ENCODE data around the gene SNRPA.
"Not testable (repeated sequence)": the region's sequence is repeated elsewhere in the genome, so short reads cannot be mapped to it uniquely, and the experiment has no call there.

Gene SNRPA

DNA sequence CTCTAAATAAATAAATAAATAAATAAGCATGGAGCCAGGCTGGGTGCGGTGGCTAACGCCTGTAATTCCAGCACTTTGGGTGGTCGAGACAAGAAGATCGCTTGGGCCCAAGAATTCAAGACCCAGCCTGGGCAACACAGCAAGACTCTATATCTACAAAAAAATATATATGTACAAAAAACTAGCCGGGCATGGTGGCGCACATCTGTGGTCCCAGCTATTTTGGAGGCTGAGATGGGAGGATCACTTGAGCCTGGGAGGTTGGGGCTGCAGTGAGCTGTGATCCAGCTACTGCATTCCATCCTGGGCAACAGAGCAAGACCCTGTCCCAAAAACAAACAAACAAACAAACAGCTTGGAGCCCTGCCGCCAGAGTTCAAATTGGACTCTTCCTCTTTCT, 3.5 kb upstream of the SNRPA start:
- DNase-seq = no peak

DNA sequence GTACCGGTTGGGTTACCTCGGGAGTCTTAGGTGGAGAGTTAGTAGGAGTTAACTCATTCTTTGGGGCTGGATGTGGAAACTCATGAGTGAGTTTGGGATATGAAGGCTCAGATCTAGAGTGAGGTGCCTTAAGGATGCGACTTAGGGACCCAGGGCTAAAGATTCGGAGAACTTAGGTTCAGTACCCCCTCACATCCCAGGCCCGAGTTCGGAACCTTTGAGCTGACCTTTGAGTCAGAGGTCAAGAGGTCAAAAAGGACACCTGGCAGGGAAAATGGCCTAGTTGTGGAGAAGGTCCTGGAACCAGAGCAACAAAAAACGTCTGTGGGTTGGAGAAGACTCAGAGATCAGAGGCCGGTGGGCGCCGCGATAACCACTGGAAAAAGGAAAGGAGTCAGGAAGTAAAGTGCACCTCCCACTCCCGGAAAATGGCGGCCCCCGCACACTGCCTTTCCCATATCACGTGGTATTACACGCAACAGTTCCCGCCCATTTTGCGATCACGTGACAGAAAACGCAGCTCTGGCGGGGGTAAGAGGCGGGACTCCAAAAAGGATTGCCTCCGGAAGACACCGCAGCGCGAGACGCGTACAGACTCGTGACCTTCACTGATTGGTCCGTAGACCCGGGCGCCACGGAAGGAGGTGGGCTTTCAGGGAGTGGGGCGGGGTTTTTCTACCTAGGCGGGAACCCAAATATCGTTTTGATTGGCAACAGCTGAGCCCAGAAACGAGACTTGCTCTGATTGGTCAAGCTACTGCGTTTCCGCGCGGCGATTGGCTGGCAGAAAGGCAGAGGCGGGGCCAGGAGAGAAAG, 737 bp upstream of the SNRPA start, which contains the start of gene ACTMAP:
ACTMAP (minus strand) TSS at position 420 of the 816 bp plus-strand sequence. CDS start 674 bp downstream, outside the sequence.
- DNase-seq = peak; percentile 99

DNA sequence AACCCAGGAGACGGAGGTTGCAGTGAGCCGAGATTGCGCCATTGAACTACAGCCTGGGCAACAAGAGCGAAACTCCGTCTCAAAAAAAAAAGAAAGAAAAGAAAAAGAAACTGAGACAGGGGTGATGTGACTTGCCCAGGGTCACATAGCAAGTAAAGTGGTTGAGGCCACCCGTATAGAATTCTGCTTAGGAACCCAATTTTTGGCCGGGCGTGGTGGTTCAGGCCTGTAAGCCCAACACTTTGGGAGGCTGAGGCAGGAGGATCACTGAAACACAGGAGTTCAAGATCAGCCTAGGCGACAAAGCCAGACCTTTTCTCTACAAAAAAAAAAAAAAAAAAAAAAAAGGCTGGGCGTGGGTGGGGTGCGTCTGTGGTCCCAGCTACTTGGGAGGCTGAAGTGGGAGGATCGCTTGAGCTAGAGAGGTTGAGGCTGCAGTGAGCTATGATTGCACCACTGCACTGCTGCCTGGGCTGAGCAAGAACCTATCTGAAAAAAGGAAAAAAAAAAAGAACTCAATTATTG, 1.3 kb downstream of the SNRPA start:
- no peak for DNase-seq

DNA sequence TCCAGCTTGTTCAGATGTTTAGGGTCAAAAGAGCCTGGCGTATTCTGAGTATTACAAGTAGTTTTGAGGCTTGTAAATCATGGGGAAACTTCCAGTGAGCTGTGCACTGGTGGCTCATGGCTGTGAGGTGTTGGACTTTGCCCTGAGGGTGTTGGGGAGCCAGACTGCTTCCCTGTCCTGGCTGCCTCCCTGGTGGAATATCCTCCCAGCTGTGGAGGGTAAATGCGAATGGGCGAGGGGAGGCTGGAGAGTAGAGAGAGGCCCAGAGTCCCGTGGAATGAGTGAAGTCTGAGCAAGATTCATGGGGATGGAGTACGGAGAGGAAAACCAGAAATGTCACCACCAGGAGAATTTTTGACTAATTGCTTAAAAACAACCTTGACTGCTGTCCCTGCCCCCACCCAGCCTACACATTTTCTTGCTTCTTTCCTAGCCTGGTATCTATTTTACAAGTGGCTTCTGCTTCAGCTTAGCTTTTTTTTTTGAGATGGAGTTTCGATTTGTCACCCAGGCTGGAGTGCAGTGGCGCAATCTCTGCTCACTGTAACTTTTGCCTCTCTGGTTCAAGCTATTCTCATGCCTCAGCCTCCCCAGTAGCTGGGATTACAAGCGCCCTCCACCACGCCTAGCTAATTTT, 3.7 kb downstream of the SNRPA start:
- no peak for DNase-seq

DNA sequence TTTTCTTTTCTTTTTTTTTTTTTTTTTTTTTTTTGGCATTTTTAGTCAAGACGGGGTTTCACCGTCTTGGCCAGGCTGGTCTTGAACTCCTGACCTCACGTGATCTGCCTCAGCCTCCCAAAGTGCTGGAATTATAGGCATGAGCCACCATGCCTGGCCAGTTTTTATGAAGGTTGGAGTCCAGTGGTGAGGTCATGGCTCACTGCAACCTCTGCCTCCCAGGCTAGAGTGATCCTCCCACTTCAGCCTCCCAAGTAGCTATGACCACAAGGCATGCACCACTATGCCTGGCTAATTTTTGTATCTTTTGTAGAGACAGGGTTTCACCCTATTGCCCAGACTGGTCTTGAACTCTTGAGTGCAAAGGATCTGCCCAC, 4.2 kb downstream of the SNRPA start:
- DNase-seq = no peak

DNA sequence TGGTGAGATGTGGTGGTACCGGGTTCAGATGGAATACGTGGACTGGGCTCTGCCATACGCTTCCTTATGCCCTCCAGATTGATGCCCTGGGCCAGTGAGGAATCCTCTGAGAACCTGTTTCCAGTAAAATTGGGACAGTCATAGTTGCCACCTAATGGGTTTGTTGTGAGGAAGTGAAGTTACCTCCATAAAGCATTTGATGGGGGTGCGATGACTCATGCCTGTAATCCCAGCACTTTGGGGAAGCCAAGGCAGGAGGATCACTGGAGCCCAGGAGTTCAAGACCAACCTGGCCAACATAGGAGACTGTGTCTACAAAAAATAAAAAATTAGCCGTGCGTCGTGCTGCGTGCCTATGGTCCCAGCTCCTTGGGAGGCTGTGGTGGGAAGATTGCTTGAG, 4.8 kb downstream of the SNRPA start:
- no peak for DNase-seq

DNA sequence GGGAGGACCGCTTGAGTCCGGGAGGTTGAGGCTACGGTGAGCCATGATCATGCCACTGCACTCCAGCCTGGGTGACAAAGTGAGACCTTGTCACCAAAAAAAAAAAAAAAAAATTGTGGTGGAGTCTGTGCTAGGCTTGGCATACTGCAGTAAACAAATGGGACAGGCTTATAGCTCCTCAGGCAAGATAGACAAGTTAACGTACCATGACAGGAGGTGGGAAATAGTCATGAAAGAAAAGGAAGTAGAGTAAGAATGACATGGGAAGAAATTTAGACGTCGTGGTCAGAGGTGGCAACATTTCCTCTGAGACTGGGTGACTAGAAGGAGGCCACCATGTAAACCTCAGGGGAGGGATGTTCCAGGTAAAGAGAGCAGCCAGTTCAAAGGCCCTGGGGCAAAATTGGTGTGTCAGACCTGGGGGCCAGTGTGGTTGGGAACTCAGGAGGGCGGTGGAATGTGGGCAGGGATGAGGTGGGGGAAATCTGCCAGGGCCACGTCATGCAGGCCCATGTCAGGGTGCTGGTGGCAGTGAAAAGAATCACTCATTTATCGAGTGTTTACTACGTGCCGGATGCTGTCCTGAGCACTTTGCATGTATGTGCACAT, 5.6 kb downstream of the SNRPA start:
- DNase-seq = no peak

DNA sequence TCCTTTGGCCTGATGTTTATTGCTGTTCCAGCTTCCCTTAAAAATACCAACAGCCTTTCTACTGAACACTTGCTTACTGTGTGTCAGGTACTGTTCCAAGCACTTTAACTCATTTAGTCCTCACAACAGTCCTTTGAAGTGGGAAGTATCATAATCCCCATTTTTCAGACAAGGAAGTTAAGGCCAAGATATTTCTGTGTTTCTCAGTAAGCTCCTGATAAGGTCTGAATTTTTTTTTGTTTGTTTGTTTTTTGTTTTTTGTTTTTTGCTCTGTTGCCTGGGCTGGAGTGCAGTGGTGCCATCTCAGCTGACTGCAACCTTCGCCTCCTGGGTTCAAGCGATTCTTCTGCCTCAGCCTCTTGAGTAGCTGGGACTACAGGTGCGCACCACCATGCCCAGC, 7.5 kb downstream of the SNRPA start:
- no peak for DNase-seq

DNA sequence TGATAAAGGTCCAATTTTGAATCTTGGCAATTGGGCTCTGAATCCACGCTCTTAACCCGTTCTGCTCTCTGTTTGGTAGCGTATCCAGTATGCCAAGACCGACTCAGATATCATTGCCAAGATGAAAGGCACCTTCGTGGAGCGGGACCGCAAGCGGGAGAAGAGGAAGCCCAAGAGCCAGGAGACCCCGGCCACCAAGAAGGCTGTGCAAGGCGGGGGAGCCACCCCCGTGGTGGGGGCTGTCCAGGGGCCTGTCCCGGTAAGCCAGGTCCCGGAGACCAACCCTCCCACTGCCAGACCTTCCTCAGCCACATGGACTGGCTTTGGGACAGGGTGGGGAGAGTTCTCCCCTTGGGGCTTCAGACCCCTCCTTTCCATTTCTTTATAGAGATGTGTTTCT, 8.3 kb downstream of the SNRPA start:
- no peak for DNase-seq

DNA sequence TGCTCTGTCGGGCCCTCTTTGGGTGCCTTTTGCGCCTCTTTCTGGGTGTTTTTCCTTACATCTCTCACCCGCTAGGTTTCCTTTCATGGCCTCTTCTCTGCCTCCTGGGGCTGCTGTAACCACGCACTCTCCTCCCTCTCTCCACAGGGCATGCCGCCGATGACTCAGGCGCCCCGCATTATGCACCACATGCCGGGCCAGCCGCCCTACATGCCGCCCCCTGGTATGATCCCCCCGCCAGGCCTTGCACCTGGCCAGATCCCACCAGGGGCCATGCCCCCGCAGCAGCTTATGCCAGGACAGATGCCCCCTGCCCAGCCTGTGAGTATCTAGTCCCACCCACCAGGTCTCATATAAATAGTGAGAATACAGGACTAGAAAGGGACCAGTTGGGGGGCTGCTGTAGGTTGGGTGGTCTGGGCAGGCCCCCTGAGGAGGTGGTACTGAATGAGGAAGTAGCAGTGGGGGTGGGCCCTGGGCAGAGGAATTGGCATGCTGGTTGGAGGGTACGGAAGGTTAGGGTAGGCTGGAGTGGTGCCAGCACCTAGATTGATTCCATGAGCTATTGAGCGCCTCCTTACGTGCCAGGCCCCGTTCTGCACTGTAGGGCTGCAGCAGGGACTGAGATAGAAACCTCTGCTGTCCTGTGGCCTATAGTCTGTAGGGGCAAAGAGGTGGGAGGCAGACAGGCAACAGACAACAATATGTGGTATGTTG, 11.9 kb downstream of the SNRPA start:
- DNase-seq = no peak

DNA sequence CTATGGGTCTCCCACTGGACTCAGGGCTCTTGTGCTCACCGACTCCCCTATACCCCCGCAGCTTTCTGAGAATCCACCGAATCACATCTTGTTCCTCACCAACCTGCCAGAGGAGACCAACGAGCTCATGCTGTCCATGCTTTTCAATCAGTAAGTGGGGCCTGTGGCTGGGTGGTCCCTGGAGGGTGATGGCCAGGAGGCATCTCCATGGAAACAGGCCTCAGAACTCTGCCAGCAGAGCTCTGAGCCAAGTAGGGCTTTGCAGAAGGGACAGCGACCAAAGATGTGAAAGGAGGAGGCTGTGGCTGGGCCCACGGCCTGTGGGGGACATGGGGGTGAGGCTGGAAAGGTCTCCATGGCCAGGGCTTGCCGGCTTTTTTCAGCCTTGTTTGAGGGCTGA, 12.5 kb downstream of the SNRPA start:
- DNase-seq = no peak

DNA sequence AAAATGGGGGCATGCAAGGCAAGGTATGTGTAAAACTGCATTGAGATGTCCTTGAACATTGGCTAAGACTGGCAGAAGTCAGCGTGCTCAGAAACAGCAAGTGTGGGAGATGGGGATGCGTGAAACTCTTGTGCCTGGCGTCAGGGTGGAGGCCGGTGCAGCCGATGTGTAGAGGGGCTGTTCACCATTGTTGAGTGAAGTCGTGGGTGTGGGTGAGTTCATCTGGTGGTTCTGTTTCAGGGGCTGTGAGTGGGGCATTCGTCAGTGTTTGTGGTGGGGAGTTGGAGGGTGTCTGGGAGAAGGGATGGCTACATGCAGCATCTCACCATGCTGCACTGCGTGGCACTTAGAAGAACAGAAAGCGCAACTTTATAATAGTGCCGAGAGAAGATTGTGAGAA, 13.0 kb downstream of the SNRPA start:
- no peak for DNase-seq

DNA sequence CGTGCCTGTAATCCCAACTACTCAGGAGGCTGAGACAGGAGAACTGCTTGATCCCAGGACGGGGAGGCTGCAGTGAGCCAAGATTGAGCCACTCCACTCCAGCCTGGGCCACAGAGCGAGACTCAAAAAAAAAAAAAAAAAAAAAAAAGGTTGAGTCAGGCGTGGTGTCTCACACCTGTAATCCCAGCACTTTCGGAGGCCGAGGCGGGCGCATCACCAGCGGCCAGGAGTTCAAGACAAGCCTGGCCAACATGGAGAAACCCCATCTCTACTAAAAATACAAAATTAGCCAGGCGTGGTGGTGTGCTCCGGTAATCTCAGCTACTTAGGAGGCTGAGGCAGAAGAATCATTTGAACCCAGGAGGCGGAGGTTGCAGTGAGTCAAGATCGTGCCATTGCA, 15.4 kb downstream of the SNRPA start:
- not testable (repeated sequence) for DNase-seq

DNA sequence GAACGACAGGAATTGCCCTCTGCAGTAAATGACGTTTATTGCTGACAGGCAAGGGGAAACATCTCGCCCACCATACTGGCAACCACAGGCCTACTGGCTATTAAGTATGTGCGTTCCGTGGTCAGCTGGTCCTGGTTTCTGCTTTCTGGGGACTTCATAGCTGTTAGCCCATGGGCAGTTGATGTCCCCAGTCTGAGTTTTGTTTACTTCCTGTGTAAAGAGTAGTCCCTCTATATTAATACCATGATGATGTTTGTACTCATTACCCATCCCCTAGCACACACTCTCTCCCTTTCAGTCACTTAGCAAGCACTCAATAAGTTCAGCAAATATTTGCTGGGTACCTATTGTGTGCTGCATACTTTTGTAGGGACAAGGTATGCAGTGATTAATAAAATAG, 17.9 kb downstream of the SNRPA start:
- DNase-seq = no peak

DNA sequence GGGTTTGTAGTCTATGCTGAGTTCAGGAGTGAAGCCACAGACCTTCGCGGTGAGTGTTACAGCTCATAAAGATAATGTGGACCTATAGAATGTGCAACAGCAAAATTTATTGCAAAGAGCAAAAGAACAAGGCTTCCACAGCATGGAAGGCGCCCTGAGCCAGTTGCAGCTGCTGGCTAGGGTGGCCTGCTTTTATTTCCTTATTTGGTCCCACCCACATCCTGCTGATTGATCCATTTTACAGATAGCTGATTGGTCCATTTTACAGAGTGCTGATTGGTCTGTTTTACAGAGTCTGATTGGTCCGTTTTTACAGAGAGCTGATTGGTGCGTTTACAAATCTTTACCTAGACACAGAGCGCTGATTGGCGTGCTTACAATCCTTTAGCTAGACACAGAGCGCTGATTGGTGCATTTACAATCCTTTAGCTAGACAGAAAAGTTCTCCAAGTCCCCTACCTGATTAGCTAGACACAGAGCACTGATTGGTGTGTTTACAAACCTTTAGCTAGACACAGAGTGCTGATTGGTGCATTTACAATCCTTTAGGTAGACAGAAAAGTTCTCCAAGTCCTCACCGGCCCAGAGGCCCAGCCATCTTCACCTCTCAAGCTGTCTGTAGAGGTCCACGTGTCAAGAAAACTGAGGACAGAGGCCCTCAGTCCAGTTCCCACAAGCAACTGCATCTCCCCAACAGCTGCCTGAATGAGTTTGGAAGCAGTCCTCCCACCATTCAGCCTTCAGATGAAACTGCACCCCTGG, 20.3 kb downstream of the SNRPA start:
- not testable (repeated sequence) for DNase-seq

DNA sequence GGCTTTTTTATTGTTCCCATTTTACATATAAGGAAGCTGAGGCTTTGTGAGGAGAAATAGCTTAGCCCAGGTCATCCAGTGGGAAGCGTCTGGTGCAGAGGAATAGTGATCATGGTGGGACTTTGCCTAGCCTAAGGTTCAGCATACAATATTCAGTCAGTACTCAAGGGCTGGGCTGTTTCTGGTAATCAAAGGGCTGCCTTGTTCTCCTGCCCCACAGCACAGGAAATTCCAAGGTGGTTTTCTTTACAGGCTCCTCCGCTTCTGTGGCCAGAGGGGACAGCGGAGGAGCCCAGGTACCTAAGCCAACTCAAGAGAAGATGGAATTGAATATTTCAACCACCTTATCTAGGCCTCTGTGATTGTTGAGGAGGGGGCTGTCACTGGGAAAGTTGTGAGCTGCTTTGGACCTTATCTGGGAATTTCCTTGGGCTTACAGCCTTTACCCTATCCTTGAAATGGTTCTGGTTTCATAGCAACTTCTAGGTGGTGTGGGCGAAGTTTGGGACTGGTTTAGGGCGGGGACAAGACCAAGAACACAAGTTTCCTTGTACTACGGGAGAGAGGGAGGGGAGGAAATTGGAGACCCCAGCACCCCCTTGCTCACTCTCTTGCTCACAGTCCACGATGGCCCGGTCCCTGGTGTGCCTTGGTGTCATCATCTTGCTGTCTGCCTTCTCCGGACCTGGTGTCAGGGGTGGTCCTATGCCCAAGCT, 24.1 kb downstream of the SNRPA start, which contains the start of gene MIA:
MIA (plus strand) TSS at position 606 of the 716 bp plus-strand sequence; CDS start at position 628, 22 bp downstream.
- DNase-seq = no peak

DNA sequence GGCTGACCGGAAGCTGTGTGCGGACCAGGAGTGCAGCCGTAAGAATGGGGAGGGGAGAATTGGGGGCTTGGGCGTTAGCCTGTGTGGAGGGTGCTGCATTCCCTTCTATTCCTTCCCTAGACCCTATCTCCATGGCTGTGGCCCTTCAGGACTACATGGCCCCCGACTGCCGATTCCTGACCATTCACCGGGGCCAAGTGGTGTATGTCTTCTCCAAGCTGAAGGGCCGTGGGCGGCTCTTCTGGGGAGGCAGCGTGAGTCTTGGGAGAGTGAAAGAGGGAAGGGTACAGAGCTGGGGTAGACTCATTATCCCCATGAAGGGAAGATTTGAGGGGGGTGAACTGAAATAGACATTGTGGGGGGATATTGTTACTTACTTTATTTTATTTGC, 24.6 kb downstream of the SNRPA start:
- DNase-seq = no peak

DNA sequence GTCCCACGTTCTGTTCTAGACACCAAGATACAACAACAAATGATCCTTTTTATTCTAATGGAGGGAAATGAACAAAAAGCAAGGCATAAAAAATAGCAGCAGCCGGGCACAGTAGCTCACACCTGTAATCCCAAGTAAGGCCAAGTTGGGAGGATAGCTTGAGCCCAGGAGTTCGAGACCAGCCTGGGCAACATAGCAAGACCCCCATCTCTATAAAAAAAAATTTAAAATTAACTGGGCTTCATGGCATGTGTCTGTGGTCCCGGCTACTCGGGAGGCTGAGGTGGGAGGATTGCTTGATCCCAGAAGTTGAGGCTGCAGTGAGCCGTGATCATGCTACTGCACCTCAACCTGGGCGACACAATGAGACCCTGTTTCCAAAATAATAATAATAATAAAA, 25.4 kb downstream of the SNRPA start:
- no peak for DNase-seq

DNA sequence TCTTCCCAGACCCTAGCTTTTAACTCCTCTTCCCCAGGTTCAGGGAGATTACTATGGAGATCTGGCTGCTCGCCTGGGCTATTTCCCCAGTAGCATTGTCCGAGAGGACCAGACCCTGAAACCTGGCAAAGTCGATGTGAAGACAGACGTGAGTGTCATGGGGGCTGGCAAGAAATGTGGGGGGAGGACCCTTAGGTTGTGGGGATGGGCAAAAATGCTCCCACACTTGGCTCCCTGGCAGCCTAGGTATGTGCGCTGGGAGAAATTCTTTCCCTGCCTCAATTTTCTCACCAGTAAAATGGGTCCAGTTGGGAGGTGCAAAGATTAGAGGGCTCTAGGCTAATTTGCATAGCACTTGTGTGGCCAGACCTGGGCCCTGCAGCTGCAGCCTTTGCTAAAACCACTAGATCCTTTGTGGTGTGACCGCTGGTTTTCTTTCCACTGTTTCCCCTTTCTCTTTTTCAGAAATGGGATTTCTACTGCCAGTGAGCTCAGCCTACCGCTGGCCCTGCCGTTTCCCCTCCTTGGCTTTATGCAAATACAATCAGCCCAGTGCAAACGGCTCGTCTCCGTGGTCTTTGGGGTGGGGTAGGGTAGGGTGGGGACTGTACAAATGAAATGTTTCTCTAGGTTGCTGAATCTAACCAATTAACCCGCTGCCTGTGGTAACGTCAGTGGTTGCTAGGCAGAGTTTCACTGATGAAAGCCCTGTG, 26.1 kb downstream of the SNRPA start:
- peak; percentile 74 for DNase-seq

DNA sequence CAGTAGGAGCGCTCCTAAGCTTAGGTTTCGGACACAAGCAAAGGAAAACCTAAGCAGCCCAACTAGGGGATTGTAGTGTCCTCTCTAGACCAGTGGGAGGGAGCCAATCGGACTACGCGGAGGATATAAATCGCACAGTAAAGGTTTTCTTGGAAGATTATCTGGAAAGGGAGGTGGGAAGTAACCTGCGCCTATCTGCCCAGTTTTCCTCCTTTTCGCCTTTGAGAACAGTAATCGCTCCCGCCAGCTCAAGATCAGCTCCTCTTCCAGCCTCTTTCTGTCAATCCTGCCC, 26.6 kb downstream of the SNRPA start:
- no peak for DNase-seq

Data from NCI-H524 treated with DMSO at 0.1 percent for 48 hours (cell line).